ENCODE measurements around the gene BBIP1.

DNA sequence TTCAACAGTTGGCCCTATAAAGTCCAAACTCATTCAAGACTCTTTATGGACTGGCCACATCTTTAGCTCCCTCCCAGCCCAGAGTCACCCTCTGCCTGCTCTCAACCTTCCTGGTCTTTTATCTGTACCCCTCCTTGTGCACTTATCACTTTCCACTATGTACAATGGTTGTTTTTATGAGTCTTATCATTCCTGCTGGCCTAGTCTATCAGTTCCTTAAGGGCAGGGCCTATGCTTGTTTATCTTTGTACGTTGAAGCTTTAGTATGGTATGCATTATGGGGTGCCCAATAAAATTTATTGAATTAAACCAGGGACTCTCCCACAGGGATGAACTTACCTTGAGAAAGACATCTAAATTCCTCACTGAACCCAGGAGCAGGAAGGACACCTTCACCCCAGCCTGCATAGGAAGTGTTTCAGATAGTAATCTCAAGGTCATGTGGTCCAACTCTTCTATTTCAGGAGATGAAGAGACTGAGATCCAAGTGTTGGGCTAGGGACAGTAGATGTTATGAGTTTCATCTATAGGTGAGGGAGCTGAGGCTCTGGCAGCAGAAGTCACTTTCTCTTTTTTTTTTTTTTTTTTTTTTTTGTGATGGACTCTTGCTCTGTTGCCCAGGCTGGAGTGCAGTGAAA lies 60.6 kb downstream of the BBIP1 start:
- TF ChIP-seq, protein P1, sequence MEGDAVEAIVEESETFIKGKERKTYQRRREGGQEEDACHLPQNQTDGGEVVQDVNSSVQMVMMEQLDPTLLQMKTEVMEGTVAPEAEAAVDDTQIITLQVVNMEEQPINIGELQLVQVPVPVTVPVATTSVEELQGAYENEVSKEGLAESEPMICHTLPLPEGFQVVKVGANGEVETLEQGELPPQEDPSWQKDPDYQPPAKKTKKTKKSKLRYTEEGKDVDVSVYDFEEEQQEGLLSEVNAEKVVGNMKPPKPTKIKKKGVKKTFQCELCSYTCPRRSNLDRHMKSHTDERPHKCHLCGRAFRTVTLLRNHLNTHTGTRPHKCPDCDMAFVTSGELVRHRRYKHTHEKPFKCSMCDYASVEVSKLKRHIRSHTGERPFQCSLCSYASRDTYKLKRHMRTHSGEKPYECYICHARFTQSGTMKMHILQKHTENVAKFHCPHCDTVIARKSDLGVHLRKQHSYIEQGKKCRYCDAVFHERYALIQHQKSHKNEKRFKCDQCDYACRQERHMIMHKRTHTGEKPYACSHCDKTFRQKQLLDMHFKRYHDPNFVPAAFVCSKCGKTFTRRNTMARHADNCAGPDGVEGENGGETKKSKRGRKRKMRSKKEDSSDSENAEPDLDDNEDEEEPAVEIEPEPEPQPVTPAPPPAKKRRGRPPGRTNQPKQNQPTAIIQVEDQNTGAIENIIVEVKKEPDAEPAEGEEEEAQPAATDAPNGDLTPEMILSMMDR (conservative IDR thresholded peaks at IDR 0.05; ENCODE audit: low read depth, low read length): no peak
- no peak for TF ChIP-seq EZH2 (IDR thresholded peaks at IDR 0.05; ENCODE audit: borderline replicate concordance, low read depth, low read length, poor library complexity, severe bottlenecking)

Measured in A673 (cell line).